Stimulated activated CD4-positive, alpha-beta T cell treated with anti-CD3 and anti-CD28 coated beads, TNF-alpha, amount 100 ng/mL, for 24 hours (primary cell): ENCODE measurements around the gene KRTAP9-1.
"Not testable (repeated sequence)": the region's sequence is repeated elsewhere in the genome, so short reads cannot be mapped to it uniquely, and the experiment has no call there.

ENCODE experiments used
- DNase-seq, 3 experiments: peaks; one replicate each; pipeline ENCODE4 v3.0.0-alpha.2; 2020; ENCODE audit warnings: low read depth in 3 of 3

The KRTAP9-1 gene

GRCh38 chr17:41178843-41179616 is 10.7 kb upstream of the KRTAP9-1 start:
- DNase-seq: no peak

GRCh38 chr17:41184480-41184961 is 5.2 kb upstream of the KRTAP9-1 start, which contains the start of gene KRTAP4-1:
Gene KRTAP4-1, minus strand, starts transcription at chr17:41184911. Its CDS starts 57 bp downstream, at chr17:41184854.
- no peak for DNase-seq

GRCh38 chr17:41185001-41185400 is 4.7 kb upstream of the KRTAP9-1 start:
- DNase-seq: no peak

GRCh38 chr17:41186872-41187271 is 2.8 kb upstream of the KRTAP9-1 start:
- no peak for DNase-seq

- no peak for DNase-seq
Observed at GRCh38 chr17:41190328-41190727, 641 bp downstream of the KRTAP9-1 start.

- no peak for DNase-seq
Observed at GRCh38 chr17:41196068-41196467, 6.4 kb downstream of the KRTAP9-1 start.

- no peak for DNase-seq
Observed at GRCh38 chr17:41199421-41200078, 9.9 kb downstream of the KRTAP9-1 start.

- DNase-seq: no peak
Observed at GRCh38 chr17:41211845-41212466, 22.3 kb downstream of the KRTAP9-1 start.

GRCh38 chr17:41212524-41213169 is 23.0 kb downstream of the KRTAP9-1 start:
- no peak for DNase-seq

GRCh38 chr17:41215681-41216080 is 26.0 kb downstream of the KRTAP9-1 start:
- no peak for DNase-seq

GRCh38 chr17:41223821-41224220 is 34.1 kb downstream of the KRTAP9-1 start:
- DNase-seq: no peak

GRCh38 chr17:41226051-41226450 is 36.4 kb downstream of the KRTAP9-1 start:
- no peak for DNase-seq

- not testable (repeated sequence) for DNase-seq
Observed at GRCh38 chr17:41226598-41227095, 37.0 kb downstream of the KRTAP9-1 start, which contains the start of gene KRTAP9-2. Gene KRTAP9-2, plus strand, starts transcription at chr17:41226648. Its CDS starts 7 bp downstream, at chr17:41226655.

GRCh38 chr17:41230094-41230493 is 40.4 kb downstream of the KRTAP9-1 start:
- no peak for DNase-seq

- DNase-seq: no peak
Observed at GRCh38 chr17:41231731-41232130, 42.0 kb downstream of the KRTAP9-1 start.

- DNase-seq: not testable (repeated sequence)
Observed at GRCh38 chr17:41232399-41233105, 42.9 kb downstream of the KRTAP9-1 start, which contains the start of gene KRTAP9-3. Gene KRTAP9-3, plus strand, starts transcription at chr17:41232449. Its CDS starts 53 bp downstream, at chr17:41232502.

- not testable (repeated sequence) for DNase-seq
Observed at GRCh38 chr17:41237116-41237515, 47.4 kb downstream of the KRTAP9-1 start.

- not testable (repeated sequence) for DNase-seq
Observed at GRCh38 chr17:41237949-41238437, 48.3 kb downstream of the KRTAP9-1 start, which contains the start of gene KRTAP9-8. Gene KRTAP9-8, plus strand, starts transcription at chr17:41237999. Its CDS starts 53 bp downstream, at chr17:41238052.
